HG02571 (cell line): Measurements from ENCODE around the gene CRTAC1.

ENCODE experiments used
- ATAC-seq: cut with Tn5 transposase; IDR thresholded peaks from one replicate; pipeline ENCODE4 v1.9.1; 2021; ENCODE audit warnings: mild to moderate bottlenecking, moderate library complexity; ENCODE audit not compliant: unreplicated experiment

Gene CRTAC1

DNA sequence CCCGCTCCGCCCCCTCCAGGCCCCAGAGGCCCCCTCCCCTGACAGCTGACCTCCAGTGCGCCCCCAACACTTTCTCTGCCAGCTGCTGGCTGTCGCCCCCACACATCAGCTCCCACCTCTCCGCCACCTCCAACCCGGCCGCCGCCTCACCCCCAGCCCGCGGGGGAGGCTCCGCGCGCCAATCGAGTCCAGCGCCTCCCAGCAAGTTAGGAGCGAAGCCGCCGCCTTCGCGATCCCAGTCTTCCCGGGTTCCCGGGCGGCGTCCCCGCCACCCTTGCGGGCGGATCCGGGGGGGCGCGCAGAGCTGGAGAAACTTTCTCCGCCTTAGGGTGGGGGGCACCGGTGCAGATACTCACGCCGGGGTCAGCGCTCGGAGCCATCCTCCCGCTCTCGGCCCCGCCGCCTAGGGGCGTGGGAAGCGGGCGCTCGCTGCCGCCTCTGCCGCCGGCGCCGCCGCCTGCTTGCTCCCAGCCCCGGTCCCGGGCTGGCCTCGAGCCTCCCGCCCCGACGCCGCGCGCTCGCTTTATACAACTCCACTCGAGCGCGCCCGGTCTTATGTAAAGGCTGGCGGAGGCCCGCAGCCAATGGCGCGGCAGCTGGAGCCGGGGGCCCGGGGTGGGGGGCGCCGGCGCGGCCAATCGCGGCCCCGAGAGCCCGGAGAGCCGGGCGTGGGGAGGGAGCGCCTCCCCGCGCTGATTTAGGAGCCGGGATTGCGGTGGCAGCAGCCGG, at the start of gene CRTAC1:
Gene CRTAC1, minus strand, starts transcription at position 529 of the 729 bp plus-strand sequence. Its CDS starts 149 bp downstream, at position 380.
- ATAC-seq = no peak

DNA sequence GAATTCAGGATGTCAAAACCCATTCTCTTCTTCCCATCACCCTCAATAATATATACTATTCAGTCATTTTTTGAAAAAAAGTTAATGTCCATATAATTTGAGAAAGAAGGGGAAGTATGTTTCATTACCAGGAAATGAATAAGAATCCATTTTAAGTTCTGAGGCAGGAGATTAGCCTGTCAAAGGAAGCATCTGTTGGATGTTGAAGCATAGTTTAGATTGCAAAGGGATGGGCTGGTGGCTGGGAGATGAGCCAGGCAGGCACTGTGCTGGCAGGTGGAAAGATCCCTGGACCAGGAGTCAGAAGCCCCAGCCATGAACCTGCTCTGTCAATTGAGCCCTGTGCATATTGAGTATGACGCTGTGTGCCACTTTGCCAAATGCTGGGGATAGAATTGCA, 48.4 kb upstream of the CRTAC1 start:
- ATAC-seq = no peak

DNA sequence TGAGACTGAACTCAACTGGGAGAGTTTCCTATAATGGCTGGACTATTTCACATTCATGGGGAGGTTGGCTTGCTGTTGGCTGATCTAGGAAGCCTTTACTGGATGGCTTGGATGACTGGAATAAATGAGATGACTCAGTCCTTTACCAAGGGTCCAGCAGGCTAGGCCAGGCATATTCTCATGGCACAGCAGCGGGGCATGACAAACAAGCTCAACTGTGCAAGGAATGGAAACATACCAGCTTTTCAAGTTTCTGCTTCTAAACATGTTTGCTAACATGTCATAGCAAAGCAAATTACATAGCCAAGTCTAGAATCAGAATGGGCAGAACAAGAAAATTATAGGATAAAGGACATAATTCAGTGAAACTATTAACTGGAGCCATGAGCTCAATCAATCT, 46.8 kb upstream of the CRTAC1 start:
- ATAC-seq = no peak

- ATAC-seq = no peak
Observed at GRCh38 chr10:98076086-98076485, 45.7 kb upstream of the CRTAC1 start.

DNA sequence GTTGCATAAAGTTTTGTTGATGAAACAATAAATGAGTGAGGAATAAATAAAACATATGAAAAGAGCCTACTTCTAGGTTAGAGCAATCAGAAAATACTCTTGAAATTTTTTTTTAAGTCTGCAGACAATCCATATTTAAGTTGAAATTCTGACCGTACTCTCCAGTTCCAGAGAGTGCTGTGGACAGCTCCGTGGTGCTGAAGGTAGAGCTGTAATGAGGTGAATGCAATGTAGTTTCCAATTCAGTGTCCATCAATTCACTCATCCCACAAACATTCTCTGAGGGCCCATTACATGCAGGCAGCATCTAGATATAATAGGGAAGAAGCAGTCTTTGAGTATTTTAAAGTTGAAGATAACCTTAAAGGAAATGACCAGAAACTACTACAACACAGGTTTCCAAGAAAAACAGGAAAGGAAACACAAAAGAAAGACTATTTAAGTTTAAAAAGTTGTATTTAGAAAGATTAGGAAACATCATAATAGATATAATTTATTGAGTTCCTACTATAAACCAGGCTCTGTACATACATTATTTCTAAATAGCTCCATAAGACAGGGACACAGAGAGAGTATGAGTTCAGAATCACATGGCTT, 44.0 kb upstream of the CRTAC1 start:
- ATAC-seq = no peak

GRCh38 chr10:98067165-98067564, 36.7 kb upstream of the CRTAC1 start:
- no peak for ATAC-seq

DNA sequence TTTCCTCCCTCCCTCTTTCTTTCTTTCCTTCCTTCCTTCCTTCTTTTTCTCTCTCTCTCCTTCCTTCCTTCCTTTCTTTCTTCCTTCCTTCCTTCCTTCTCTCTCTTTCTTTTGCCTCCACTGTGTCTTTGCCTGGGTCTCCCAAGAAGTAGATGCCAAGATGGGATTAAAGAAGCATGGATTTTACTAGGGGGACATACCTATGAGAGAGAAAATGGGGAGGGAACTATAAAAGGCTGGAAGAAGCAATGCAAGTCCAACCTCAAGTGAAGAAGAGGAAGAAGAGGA, 33.3 kb upstream of the CRTAC1 start:
- no peak for ATAC-seq

DNA sequence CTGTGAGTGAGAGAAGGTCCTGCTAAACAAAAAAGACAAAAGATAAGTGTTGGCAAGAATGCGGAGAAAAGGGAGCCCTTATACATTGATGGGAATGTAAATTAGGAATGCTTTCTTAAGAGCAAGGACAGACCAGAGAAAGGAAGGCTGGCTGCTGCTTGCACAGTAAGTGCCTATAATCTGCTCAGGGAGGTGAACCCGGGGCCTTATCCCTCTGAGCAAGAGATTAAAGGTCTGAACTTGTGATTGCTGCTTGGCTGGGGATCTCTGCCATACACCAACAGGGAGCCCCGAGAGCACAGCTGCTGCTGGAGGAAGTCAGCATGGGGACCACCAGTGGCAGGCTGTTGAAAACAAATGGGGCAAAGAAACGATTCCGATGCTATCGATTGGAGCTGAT, 32.0 kb upstream of the CRTAC1 start:
- ATAC-seq = no peak

GRCh38 chr10:98060079-98060478, 29.7 kb upstream of the CRTAC1 start:
- ATAC-seq = no peak

- ATAC-seq = no peak
Observed at GRCh38 chr10:98058295-98058694, 27.9 kb upstream of the CRTAC1 start.

GRCh38 chr10:98055841-98056516, 25.6 kb upstream of the CRTAC1 start:
- ATAC-seq = no peak

GRCh38 chr10:98047009-98047741, 16.8 kb upstream of the CRTAC1 start:
- no peak for ATAC-seq

DNA sequence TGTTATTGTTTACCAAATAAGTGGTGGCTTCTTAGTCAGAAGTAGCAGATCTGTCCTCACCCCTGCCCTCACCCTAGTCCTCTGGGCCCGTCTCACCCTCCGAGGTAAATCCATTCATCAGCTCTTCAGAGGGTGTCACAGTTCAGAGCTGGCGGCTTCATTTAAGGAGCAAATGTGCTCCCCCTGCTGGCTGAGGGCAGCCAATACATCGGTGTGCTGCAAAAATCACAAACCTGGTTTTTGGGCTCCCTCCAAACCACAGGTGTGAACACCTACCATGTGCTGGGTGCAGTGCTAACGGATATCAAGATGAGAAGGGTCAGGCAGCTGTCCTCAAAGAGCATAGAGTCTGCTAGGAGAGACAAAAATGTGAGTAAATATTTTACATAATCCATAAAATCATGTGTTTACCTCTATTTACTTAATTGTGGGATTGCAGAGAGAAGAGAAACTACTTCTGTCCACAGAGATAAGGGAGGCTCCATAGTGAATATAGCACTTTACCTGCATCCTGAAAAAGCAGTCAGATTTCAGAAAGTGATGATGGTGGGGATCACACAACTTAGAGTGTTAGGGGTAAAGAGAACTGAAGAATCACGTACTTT, 15.5 kb upstream of the CRTAC1 start:
- ATAC-seq = no peak

DNA sequence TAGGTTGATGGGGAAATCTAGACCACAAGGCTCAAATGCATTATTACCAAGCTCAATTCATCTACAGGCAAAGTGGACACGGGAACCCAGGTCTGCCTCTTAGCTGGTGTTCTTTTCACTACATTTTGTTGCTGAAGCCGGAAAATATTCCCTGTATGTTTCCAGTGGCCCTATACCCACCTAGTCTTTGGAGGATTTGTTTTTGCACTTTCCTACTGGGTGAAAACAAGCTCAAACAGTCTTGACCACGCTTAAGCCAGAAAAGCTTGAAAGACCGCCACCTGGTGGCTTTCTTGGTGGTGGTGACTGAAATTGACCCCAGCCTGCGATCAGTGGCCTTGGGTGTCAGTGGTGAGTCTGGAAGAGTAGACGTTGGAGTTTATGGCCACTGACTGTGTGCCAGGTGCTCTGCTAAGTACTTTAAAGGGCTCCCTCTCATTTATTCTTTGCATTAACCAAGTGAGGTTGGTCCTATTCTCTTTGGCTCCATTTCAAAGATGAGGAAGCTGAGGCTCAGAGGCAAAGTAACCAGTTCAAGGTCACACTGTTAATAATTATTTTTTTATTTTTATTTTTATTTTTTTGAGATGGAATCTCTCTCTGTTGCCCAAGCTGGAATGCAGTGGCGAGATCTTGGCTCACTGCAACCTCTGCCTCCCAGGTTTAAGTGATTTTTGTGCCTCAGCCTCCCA, 11.1 kb upstream of the CRTAC1 start:
- no peak for ATAC-seq

- ATAC-seq = no peak
Observed at GRCh38 chr10:98039690-98040381, 9.4 kb upstream of the CRTAC1 start.

GRCh38 chr10:98038288-98038687, 7.9 kb upstream of the CRTAC1 start:
- no peak for ATAC-seq

GRCh38 chr10:98035599-98035998, 5.2 kb upstream of the CRTAC1 start:
- ATAC-seq = no peak

DNA sequence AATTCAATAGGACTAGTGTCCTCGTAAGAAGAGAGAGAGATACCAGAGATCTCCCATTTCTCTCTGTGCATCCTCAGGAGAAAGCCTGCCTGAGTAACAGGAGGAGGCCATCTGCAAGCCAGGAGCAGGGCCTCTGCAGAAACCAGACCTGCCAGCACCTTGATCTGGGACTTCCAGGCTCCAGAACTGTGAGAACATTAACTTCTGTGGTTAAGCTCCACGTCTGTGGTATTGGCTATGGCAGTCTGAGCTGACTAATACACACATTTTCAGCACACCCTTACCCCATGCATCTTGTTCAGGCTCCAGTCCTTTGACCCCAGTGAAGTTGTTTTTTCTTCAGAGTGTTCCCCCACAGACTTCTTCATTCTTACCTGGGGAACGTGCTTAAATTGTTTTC, 3.1 kb upstream of the CRTAC1 start:
- ATAC-seq = no peak

- ATAC-seq = no peak
Observed at GRCh38 chr10:98031440-98031839, 1.0 kb upstream of the CRTAC1 start.

- no peak for ATAC-seq
Observed at GRCh38 chr10:98030991-98031431, 590 bp upstream of the CRTAC1 start.
